Transverse colon (tissue), 4 donors: Measurements from ENCODE around the gene ACADL. TPM values are rescaled to one million over a fixed set of nuclear protein-coding genes. Genes with fewer than 3 reads are reported as not detected.

ENCODE experiments used
- DNase-seq: peaks from one replicate; pipeline ENCODE4 v3.0.0-alpha.2; 2019
- H3K27ac ChIP-seq, 4 donors: fragments of 200-600 bp; sonication (generic); 2 replicates each; pipeline ENCODE4 v1.5.1; 2016 to 2018; ENCODE audit warnings: inconsistent platforms in 4 of 4
- H3K27me3 ChIP-seq: fragments of 200-600 bp; sonication (generic); 2 replicates; pipeline ENCODE4 v1.5.1; 2017; ENCODE audit warnings: inconsistent platforms
- H3K36me3 ChIP-seq, 4 donors: fragments of 200-600 bp; sonication (generic); 2 replicates each; pipeline ENCODE4 v1.5.1; 2017 to 2019; ENCODE audit warnings: inconsistent platforms in 4 of 4
- H3K4me1 ChIP-seq, 4 donors: fragments of 200-600 bp; sonication (generic); 2 replicates each; pipeline ENCODE4 v1.5.1; 2017 to 2020; ENCODE audit warnings: inconsistent platforms in 4 of 4
- H3K4me3 ChIP-seq, 4 donors: fragments of 200-600 bp; sonication (generic); 1 replicate in 1 of 4; 2 replicates in 3 of 4; pipeline versions ENCODE4 v1.5.1 to v1.6.1; 2017 to 2019; ENCODE audit warnings: inconsistent platforms in 4 of 4
- H3K9me3 ChIP-seq, 2 donors: fragments of 200-600 bp; sonication (generic); 2 replicates each; pipeline ENCODE4 v1.5.1; 2017 to 2019; ENCODE audit warnings: inconsistent platforms in 2 of 2
- EP300 ChIP-seq: sonication (generic); formaldehyde crosslinking; IDR thresholded peaks from one replicate; pipeline ENCODE4 v1.6.1; 2017; ENCODE audit warnings: antibody characterized with exemption, low read depth
- POLR2A ChIP-seq: fragments of 450-650 bp; IDR thresholded peaks from one replicate; pipeline ENCODE4 v1.6.1; 2016; ENCODE audit warnings: antibody characterized with exemption, mild to moderate bottlenecking, moderate library complexity
- POLR2AphosphoS5 ChIP-seq, 3 donors: sonication (generic); formaldehyde crosslinking; IDR thresholded peaks; one replicate each; pipeline ENCODE4 v1.6.1; 2016; ENCODE audit warnings: antibody characterized with exemption in 3 of 3
- WGBS, 2 donors: methylation state at CpG; one replicate each; pipeline ENCODE4 v1.1.5; 2018; ENCODE audit warnings: low coverage in 1 of 2; 5-methylcytosine and 5-hydroxymethylcytosine counted together
- in situ Hi-C, 4 donors: fragments of 200-750 bp; cut with MboI; loops; one replicate each; pipeline versions ENCODE4 v1.15.0 to v1.15.1; 2017; ENCODE audit warnings: low sequenced_read_pairs in 3 of 4, low pct_ligation_motif_present in 1 of 4, low pct_unique_long_range_greater_than_20kb in 1 of 4
- intact Hi-C: fragments of 100-400 bp; cut with DNase I; formaldehyde crosslinking; loops from one replicate; pipeline ENCODE4 v1.15.1; 2023; ENCODE audit warnings: low total_unique reads
- total RNA-seq, 4 donors: library from RNA; depleted of rRNA; stranded (reverse); fragments of >200 nt; gene quantifications; one replicate each; pipeline ENCODE4 v1.1.0, GENCODE V29; 2016
- TF ChIP-seq, protein P1 (sequence below), 5 experiments: fragments of 200-600 bp in 3 of 5; fragments of 450-650 bp in 2 of 5; sonication (generic) in 3 of 5; IDR thresholded peaks; 1 replicate in 2 of 5; 2 replicates in 3 of 5; pipeline ENCODE4 v1.5.1; 2016 to 2017; ENCODE audit warnings: antibody characterized with exemption in 5 of 5, inconsistent platforms in 3 of 5, mild to moderate bottlenecking in 2 of 5, moderate library complexity in 1 of 5

Gene ACADL
- total RNA-seq, 4 donors from 2014 or later: 0.41 to 1.5 (median 1.3) TPM; not detected in 1

DNA sequence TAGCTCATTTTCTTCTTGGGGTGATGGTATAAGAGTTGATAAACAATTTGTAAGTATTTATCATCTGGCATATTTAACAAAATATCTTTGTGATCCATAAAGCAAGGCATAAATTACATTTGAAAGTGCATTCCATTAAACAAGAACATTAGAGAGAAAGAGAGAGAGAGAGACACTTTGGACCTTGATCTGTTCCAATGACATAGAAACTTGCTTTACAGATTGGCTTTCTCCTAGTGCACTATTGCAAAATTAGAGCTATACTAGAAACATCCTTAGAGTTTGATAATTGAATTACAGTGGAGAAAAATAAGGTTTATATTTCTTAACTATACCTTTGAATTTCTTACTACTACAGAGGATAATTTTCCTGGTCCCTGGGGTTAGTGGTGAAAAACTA, 5.7 kb upstream of the ACADL start:
- intact Hi-C loops: no loop called here
- no peak for DNase-seq
- TF ChIP-seq EP300 (no peak), POLR2A (no peak), POLR2AphosphoS5 (IDR thresholded peaks at IDR 0.05) (no peak)
- TF ChIP-seq, protein P1, sequence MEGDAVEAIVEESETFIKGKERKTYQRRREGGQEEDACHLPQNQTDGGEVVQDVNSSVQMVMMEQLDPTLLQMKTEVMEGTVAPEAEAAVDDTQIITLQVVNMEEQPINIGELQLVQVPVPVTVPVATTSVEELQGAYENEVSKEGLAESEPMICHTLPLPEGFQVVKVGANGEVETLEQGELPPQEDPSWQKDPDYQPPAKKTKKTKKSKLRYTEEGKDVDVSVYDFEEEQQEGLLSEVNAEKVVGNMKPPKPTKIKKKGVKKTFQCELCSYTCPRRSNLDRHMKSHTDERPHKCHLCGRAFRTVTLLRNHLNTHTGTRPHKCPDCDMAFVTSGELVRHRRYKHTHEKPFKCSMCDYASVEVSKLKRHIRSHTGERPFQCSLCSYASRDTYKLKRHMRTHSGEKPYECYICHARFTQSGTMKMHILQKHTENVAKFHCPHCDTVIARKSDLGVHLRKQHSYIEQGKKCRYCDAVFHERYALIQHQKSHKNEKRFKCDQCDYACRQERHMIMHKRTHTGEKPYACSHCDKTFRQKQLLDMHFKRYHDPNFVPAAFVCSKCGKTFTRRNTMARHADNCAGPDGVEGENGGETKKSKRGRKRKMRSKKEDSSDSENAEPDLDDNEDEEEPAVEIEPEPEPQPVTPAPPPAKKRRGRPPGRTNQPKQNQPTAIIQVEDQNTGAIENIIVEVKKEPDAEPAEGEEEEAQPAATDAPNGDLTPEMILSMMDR (IDR thresholded peaks at IDR 0.05): no peak
- Histone ChIP-seq H3K36me3 (no peaks in the 10 kb centered on the region), H3K27me3 (peaks cover 20% of the 10 kb centered on the region), H3K4me3 (no peak overlapping the region), H3K9me3 (no peaks in the 10 kb centered on the region), H3K4me1 (no peaks in the 10 kb centered on the region), H3K27ac (no peak overlapping the region)
- in situ Hi-C loops: no loop called here

- TF ChIP-seq EP300 (no peak), POLR2AphosphoS5 (IDR thresholded peaks at IDR 0.05) (no peak), POLR2A (no peak)
- TF ChIP-seq, protein P1 (IDR thresholded peaks at IDR 0.05): no peak
- Histone ChIP-seq H3K9me3 (no peaks in the 10 kb centered on the region), H3K4me3 (no peak overlapping the region), H3K4me1 (peaks cover 0 to under 1% (median under 1%) of the 10 kb centered on the region in 4 donors), H3K27me3 (peaks cover 25% of the 10 kb centered on the region), H3K27ac (no peak overlapping the region), H3K36me3 (no peaks in the 10 kb centered on the region)
- WGBS, 2 donors: 81 to 88% methylated on average over 2 of the region's 2 CpGs
- in situ Hi-C loops (no loop called here), intact Hi-C loops (no loop called here)
- DNase-seq: no peak
Observed at GRCh38 chr2:210230518-210230917, 5.3 kb upstream of the ACADL start.

GRCh38 chr2:210228586-210228985, 3.3 kb upstream of the ACADL start:
- intact Hi-C loops (no loop called here), in situ Hi-C loops (no loop called here)
- DNase-seq: no peak
- TF ChIP-seq EP300 (no peak), POLR2AphosphoS5 (IDR thresholded peaks at IDR 0.05) (no peak), POLR2A (no peak)
- TF ChIP-seq, protein P1 (IDR thresholded peaks at IDR 0.05): no peak
- 92 to 100% methylated on average over 1 to 7 of the region's 7 CpGs for WGBS, 2 donors
- Histone ChIP-seq H3K4me1 (peaks cover 0 to 11% (median 10%) of the 10 kb centered on the region in 4 donors), H3K4me3 (no peak overlapping the region), H3K27me3 (peaks cover 44% of the 10 kb centered on the region), H3K9me3 (no peaks in the 10 kb centered on the region), H3K36me3 (no peaks in the 10 kb centered on the region), H3K27ac (no peak overlapping the region)

DNA sequence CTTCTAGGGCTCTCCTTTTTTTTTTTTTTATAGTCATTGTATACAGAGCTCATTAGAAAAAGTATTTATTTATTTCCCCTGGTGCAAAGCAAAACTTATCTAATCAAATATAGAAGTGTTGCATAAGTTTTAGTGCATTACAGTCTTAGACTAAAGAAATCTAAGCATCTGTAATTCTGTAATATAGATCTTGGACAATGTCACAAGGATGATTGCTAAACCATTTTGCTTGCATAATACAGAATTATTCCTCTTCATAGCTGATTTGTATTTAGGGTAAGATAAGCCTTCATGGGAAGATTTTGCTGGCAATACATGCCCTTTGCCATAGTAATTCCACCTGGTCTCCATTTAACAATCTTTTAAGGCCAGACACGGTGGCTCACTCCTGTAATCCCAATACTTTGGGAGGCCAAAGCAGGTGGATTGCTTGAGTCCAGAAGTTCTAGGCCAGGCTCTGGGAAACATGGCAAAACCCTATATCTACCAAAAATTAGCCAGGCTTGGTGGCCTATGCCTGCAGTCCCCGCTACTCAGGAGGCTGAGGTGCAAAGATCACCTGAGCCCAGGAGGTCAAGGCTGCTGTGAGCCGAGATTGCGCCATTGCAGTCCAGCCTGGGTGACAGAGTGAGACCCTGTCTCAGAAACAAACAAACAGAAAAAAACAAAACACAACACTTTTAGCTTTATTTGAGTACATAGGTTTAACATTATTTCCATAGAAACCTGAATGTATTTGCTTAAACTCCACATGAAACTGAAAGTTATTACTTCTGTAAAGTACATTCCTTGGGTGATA, 2.2 kb upstream of the ACADL start:
- H3K9me3 ChIP-seq: no peaks in the 10 kb centered on the region
- WGBS, 2 donors: 72 to 84% methylated on average over 3 to 4 of the region's 4 CpGs
- peaks cover 0 to 11% (median 10%) of the 10 kb centered on the region in 4 donors for H3K4me1 ChIP-seq
- H3K27me3 ChIP-seq: peaks cover 55% of the 10 kb centered on the region
- no peak for DNase-seq
- H3K36me3 ChIP-seq: no peaks in the 10 kb centered on the region
- H3K27ac ChIP-seq: no peak overlapping the region
- in situ Hi-C loops (no loop called here), intact Hi-C loops (no loop called here)
- H3K4me3 ChIP-seq: no peak overlapping the region
- TF ChIP-seq POLR2AphosphoS5 (IDR thresholded peaks at IDR 0.05): no peak
- no peak for TF ChIP-seq POLR2A
- no peak for TF ChIP-seq EP300
- TF ChIP-seq, protein P1 (IDR thresholded peaks at IDR 0.05): no peak
